SK-N-SH (cell line): ENCODE measurements around the gene CADM1.

Experiments
- CTCF ChIP-seq: fragments of 200-600 bp; sonication (generic); IDR thresholded peaks from 2 replicates; pipeline ENCODE4 v1.6.1; 2017; ENCODE audit warnings: antibody characterized with exemption, mild to moderate bottlenecking, moderate library complexity
- GABPA ChIP-seq: IDR thresholded peaks from 2 replicates; pipeline ENCODE4 v1.4.0; 2012; ENCODE audit warnings: low read depth, mild to moderate bottlenecking

DNA sequence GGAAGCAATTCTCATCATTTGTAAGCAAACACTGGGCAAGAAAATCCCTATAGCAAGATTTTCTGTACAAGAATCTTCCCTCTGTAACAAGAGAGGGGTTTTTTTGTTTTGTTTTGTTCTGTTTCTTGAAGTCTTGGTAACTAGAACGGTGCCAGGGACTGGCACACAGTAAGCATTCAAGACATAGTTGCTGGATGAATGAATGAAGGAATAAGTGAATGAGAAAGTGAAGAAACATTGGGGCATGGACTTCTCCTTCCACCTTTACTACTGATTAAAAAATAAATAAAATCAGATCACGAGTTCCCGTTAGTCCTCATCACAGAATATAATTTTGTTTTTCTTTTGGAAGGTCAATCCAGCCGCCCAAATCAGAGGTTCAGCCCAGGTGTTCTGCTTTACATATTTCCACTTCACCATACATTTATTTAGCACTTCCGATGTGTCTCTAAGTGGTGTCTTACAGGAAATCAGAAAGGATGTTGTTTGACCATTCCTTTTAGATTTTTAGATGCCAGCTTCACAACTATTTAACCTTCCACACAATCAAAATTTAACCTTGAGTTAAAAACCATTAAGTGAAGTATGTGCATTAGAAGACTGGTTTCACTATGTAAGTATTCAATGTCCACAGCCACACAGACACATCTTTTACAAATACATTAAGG lies 281.2 kb downstream of the CADM1 start:
- no peak for TF ChIP-seq CTCF
- TF ChIP-seq GABPA, result no peak
